ENCODE results near the gene PAPLN.

PAPLN gene

GRCh38 chr14:73207615-73208014, 29.7 kb upstream of the PAPLN start:
- no peak overlapping the region for H3K4me3 ChIP-seq (ENCODE audit: low read depth, low read length)
- TF ChIP-seq CTCF (IDR thresholded peaks at IDR 0.05; ENCODE audit: borderline replicate concordance, insufficient read depth, low read depth, low read length), result no peak

GRCh38 chr14:73208390-73208789, 28.9 kb upstream of the PAPLN start:
- TF ChIP-seq CTCF (IDR thresholded peaks at IDR 0.05; ENCODE audit: borderline replicate concordance, insufficient read depth, low read depth, low read length), result no peak

GRCh38 chr14:73208846-73209245, 28.5 kb upstream of the PAPLN start:
- no peak for TF ChIP-seq CTCF (IDR thresholded peaks at IDR 0.05; ENCODE audit: borderline replicate concordance, insufficient read depth, low read depth, low read length)
- no peak overlapping the region for H3K4me3 ChIP-seq (ENCODE audit: low read depth, low read length)

More at GRCh38 chr14:73208390-73208789, 28.9 kb upstream of the PAPLN start:
- H3K4me3 ChIP-seq (ENCODE audit: low read depth, low read length), result no peak overlapping the region

GRCh38 chr14:73209953-73210352, 27.4 kb upstream of the PAPLN start:
- TF ChIP-seq CTCF (IDR thresholded peaks at IDR 0.05; ENCODE audit: borderline replicate concordance, insufficient read depth, low read depth, low read length), result no peak
- no peak overlapping the region for H3K4me3 ChIP-seq (ENCODE audit: low read depth, low read length)

- H3K4me3 ChIP-seq (ENCODE audit: low read depth, low read length), result no peak overlapping the region
- no peak for TF ChIP-seq CTCF (IDR thresholded peaks at IDR 0.05; ENCODE audit: borderline replicate concordance, insufficient read depth, low read depth, low read length)
Measured at GRCh38 chr14:73211251-73212040, 25.9 kb upstream of the PAPLN start.

GRCh38 chr14:73216030-73216429, 21.3 kb upstream of the PAPLN start:
- no peak for TF ChIP-seq CTCF (IDR thresholded peaks at IDR 0.05; ENCODE audit: borderline replicate concordance, insufficient read depth, low read depth, low read length)
- no peak overlapping the region for H3K4me3 ChIP-seq (ENCODE audit: low read depth, low read length)

GRCh38 chr14:73217411-73217810, 19.9 kb upstream of the PAPLN start:
- TF ChIP-seq CTCF (IDR thresholded peaks at IDR 0.05; ENCODE audit: borderline replicate concordance, insufficient read depth, low read depth, low read length), result no peak
- H3K4me3 ChIP-seq (ENCODE audit: low read depth, low read length), result no peak overlapping the region

All from GM12875 (cell line).